IPS DF 19.7 (cell line): ENCODE data around the gene TUB.

Source experiments
- DNase-seq: peaks from one replicate; pipeline ENCODE4 v3.0.0-alpha.2; 2013; ENCODE audit warnings: low read depth, low spot score

The TUB gene

GRCh38 chr11:8045839-8046238 is 35.2 kb upstream of the TUB start:
- no peak for DNase-seq

- no peak for DNase-seq
These were observed 33.6 kb upstream of the TUB start for GRCh38 chr11:8047382-8047781.

- DNase-seq, result no peak
These were observed 31.9 kb upstream of the TUB start for GRCh38 chr11:8049084-8049483.

- DNase-seq, result no peak
These were observed 25.7 kb upstream of the TUB start for GRCh38 chr11:8055091-8055835.

- no peak for DNase-seq
These were observed 25.0 kb upstream of the TUB start for GRCh38 chr11:8055836-8056526.

- DNase-seq, result no peak
These were observed 24.1 kb upstream of the TUB start for GRCh38 chr11:8056810-8057463.

GRCh38 chr11:8058216-8058615 is 22.8 kb upstream of the TUB start:
- no peak for DNase-seq

- DNase-seq, result no peak
These were observed 22.0 kb upstream of the TUB start for GRCh38 chr11:8059030-8059429.

GRCh38 chr11:8059571-8060011 is 21.4 kb upstream of the TUB start:
- no peak for DNase-seq

- DNase-seq, result no peak
These were observed 20.8 kb upstream of the TUB start for GRCh38 chr11:8060146-8060719.

GRCh38 chr11:8060801-8061554 is 20.0 kb upstream of the TUB start:
- no peak for DNase-seq

GRCh38 chr11:8061555-8062428 is 19.2 kb upstream of the TUB start:
- no peak for DNase-seq

- DNase-seq, result no peak
These were observed 18.2 kb upstream of the TUB start for GRCh38 chr11:8062781-8063257.

- DNase-seq, result no peak
These were observed 17.7 kb upstream of the TUB start for GRCh38 chr11:8063324-8063723.

GRCh38 chr11:8065031-8065430 is 16.0 kb upstream of the TUB start:
- DNase-seq, result no peak

- DNase-seq, result no peak
These were observed 14.7 kb upstream of the TUB start for GRCh38 chr11:8066036-8066910.

GRCh38 chr11:8066911-8067455 is 14.0 kb upstream of the TUB start:
- DNase-seq, result no peak

GRCh38 chr11:8067567-8067928 is 13.5 kb upstream of the TUB start:
- DNase-seq, result no peak

- DNase-seq, result no peak
These were observed 13.0 kb upstream of the TUB start for GRCh38 chr11:8067929-8068575.
